Type B pancreatic cell (in vitro differentiated cells): ENCODE data around the gene SPINT2. TPM values are rescaled to one million over a fixed set of nuclear protein-coding genes. Genes with fewer than 3 reads are reported as not detected.

Experiments
- DNase-seq: peaks from one replicate; pipeline ENCODE4 v3.0.0; 2021; ENCODE audit warnings: mixed read lengths; ENCODE audit not compliant: unreplicated experiment; ENCODE audit errors: extremely low spot score
- H3K27ac Mint-ChIP-seq: 2 replicates; pipeline ENCODE4 v1.8.0; 2021; ENCODE audit warnings: mild to moderate bottlenecking, mixed read lengths
- H3K27me3 Mint-ChIP-seq: 2 replicates; pipeline ENCODE4 v1.8.0; 2021; ENCODE audit warnings: mixed read lengths
- H3K36me3 Mint-ChIP-seq: 2 replicates; pipeline ENCODE4 v1.8.0; 2021; ENCODE audit warnings: mixed read lengths
- H3K4me1 Mint-ChIP-seq: one replicate; pipeline ENCODE4 v1.8.0; 2021; ENCODE audit warnings: mixed read lengths; ENCODE audit not compliant: unreplicated experiment
- H3K4me3 Mint-ChIP-seq: 2 replicates; pipeline ENCODE4 v1.8.0; 2021; ENCODE audit warnings: mild to moderate bottlenecking, mixed read lengths
- H3K9me3 Mint-ChIP-seq: 2 replicates; pipeline ENCODE4 v1.8.0; 2021; ENCODE audit warnings: mixed read lengths
- CTCF ChIP-seq: fragments of 200-600 bp; sonication (generic); conservative IDR thresholded peaks from 2 replicates; pipeline ENCODE4 v1.5.0; 2021; ENCODE audit warnings: antibody characterized with exemption, mild to moderate bottlenecking
- total RNA-seq: library from RNA; stranded (reverse); gene quantifications from 2 replicates; pipeline ENCODE4 v1.2.1, GENCODE V29; 2021; ENCODE audit warnings: low replicate concordance

SPINT2 gene
- total RNA-seq, 1 donor from 2014 or later, result 243 TPM

DNA sequence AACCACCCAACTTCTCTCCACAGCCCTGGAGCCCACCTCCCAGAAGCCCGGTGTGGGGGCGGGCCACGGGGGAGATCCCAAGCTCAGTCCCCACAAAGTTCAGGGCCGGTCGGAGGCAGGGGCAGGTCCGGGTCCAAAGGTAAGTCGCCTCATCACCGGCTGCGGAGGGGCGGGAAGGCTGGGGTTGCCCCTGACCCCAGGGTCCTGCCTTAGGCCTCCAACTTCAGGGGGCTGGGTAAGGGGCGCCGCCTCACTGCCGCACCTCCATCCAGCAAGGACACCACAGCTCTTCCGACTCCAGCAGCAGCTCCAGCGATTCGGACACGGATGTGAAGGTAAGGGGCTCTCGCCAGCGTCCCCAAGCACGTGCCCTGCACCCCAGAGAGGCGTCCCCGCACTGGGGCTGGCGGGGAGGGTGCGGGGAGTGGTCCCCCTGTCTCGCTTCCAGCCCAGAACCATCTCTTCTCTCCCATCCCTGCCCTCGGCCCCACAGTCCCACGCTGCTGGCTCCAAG is 40.0 kb downstream of the SPINT2 start:
- H3K4me1 Mint-ChIP-seq, result no peaks in the 10 kb centered on the region
- no peaks in the 10 kb centered on the region for H3K9me3 Mint-ChIP-seq
- no peak for TF ChIP-seq CTCF
- no peaks in the 10 kb centered on the region for H3K36me3 Mint-ChIP-seq
- peak overlapping the region; percentile 89 for H3K4me3 Mint-ChIP-seq
- H3K27me3 Mint-ChIP-seq, result no peaks in the 10 kb centered on the region
- peak overlapping the region; percentile 96 for H3K27ac Mint-ChIP-seq
- DNase-seq, result no peak

GRCh38 chr19:38304866-38305429 is 40.6 kb downstream of the SPINT2 start:
- Mint-ChIP-seq H3K36me3 (no peaks in the 10 kb centered on the region), H3K27ac (peak overlapping the region; percentile 96), H3K9me3 (no peaks in the 10 kb centered on the region), H3K27me3 (no peaks in the 10 kb centered on the region), H3K4me1 (no peaks in the 10 kb centered on the region), H3K4me3 (peak overlapping the region; percentile 89)
- TF ChIP-seq CTCF, result no peak
- no peak for DNase-seq

GRCh38 chr19:38306236-38306635 is 41.9 kb downstream of the SPINT2 start:
- Mint-ChIP-seq H3K27me3 (no peaks in the 10 kb centered on the region), H3K4me1 (no peaks in the 10 kb centered on the region), H3K4me3 (no peak overlapping the region), H3K36me3 (peaks cover 4% of the 10 kb centered on the region), H3K9me3 (no peaks in the 10 kb centered on the region), H3K27ac (no peak overlapping the region)
- DNase-seq, result no peak
- TF ChIP-seq CTCF, result no peak

- Mint-ChIP-seq H3K4me1 (no peaks in the 10 kb centered on the region), H3K36me3 (peaks cover 4% of the 10 kb centered on the region), H3K4me3 (no peak overlapping the region), H3K9me3 (no peaks in the 10 kb centered on the region), H3K27me3 (no peaks in the 10 kb centered on the region), H3K27ac (no peak overlapping the region)
- no peak for DNase-seq
- TF ChIP-seq CTCF, result no peak
These were observed 42.7 kb downstream of the SPINT2 start for GRCh38 chr19:38307076-38307475.

DNA sequence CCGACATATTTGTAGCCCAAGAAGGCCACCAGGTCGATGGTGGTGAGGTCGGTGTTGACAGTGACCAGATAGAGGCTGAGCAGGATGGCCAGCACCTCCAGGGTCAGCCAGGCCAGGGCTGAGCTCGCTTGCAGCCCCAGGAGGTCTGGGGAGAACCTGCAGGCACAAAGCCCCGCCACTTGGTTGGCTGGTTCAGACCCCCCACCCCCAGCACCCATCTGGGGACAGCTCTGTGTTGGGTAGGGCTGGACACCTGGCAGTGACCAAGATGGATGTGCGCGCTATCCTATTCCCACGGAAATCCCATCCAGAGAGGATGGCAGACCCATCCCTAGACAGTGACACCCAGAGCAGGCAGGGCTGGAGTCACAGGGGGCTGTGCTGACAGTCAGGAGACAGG is 43.2 kb downstream of the SPINT2 start:
- Mint-ChIP-seq H3K27me3 (no peaks in the 10 kb centered on the region), H3K36me3 (peaks cover 6% of the 10 kb centered on the region), H3K4me3 (no peak overlapping the region), H3K4me1 (no peaks in the 10 kb centered on the region), H3K27ac (no peak overlapping the region), H3K9me3 (no peaks in the 10 kb centered on the region)
- DNase-seq, result no peak
- no peak for TF ChIP-seq CTCF
